Left lung (tissue), 10 donors: ENCODE data around the gene CAMTA1. TPM values are rescaled to one million over a fixed set of nuclear protein-coding genes. Genes with fewer than 3 reads are reported as not detected.
"Not testable (repeated sequence)": the region's sequence is repeated elsewhere in the genome, so short reads cannot be mapped to it uniquely, and the experiment has no call there.

ENCODE experiments used
- ATAC-seq: fragments of 200-7000 bp; cut with Tn5 transposase; one replicate; pipeline ENCODE4 v1.9.1; 2020; ENCODE audit warnings: moderate library complexity
- DNase-seq, 4 donors: peaks; one replicate each; pipeline ENCODE4 v3.0.0-alpha.2; 2013 to 2020
- H3K27ac ChIP-seq, 2 donors: fragments of 200-600 bp; sonication (generic) in 1 of 2; one replicate each; pipeline versions ENCODE4 v1.5.0 to v1.8.0; 2020 to 2021
- H3K27me3 ChIP-seq, 2 donors: fragments of 200-600 bp; sonication (generic) in 1 of 2; one replicate each; pipeline versions ENCODE4 v1.5.0 to v1.8.0; 2020 to 2021
- H3K36me3 ChIP-seq, 2 donors: fragments of 200-600 bp; sonication (generic) in 1 of 2; one replicate each; pipeline versions ENCODE4 v1.5.0 to v1.8.0; 2020 to 2021
- H3K4me1 ChIP-seq, 2 donors: fragments of 200-600 bp; one replicate each; pipeline ENCODE4 v1.8.0; 2021
- H3K4me3 ChIP-seq, 2 donors: fragments of 200-600 bp; sonication (generic) in 1 of 2; one replicate each; pipeline versions ENCODE4 v1.5.0 to v1.8.0; 2020 to 2021; ENCODE audit warnings: mild to moderate bottlenecking in 1 of 2
- H3K9me3 ChIP-seq, 2 donors: fragments of 200-600 bp; sonication (generic) in 1 of 2; one replicate each; pipeline versions ENCODE4 v1.5.0 to v1.8.0; 2020 to 2021
- CTCF ChIP-seq, 2 donors: fragments of 200-600 bp; sonication (generic) in 1 of 2; IDR thresholded peaks; one replicate each; pipeline versions ENCODE4 v1.5.0 to v1.8.0; 2021; ENCODE audit warnings: antibody characterized with exemption in 2 of 2
- intact Hi-C, 2 donors: fragments of 100-400 bp; cut with DNase I; formaldehyde crosslinking; loops; one replicate each; pipeline versions ENCODE4 v1.11.2 to v1.14.2; 2022
- polyA plus RNA-seq, 6 donors: library from polyadenylated mRNA; unstranded; fragments of 120-200 nt; gene quantifications; one replicate each; pipeline ENCODE4 v1.2.1, GENCODE V29; 2013; ENCODE audit not compliant: insufficient read length in 6 of 6
- total RNA-seq, 2 donors: library from RNA; stranded (reverse); fragmentation: NEBNext Ultra II Directional; extraction: Animal tissue kit (Norgen Biotek cat#: 25700); gene quantifications; one replicate each; pipeline ENCODE4 v1.2.1, GENCODE V29; 2021
- donor health status: DM: no; HTN: yes; CAD: no.
- donor health status: DM: no; HTN: no; CAD: no.

The CAMTA1 gene
- total and polyA plus RNA-seq, 8 donors: 42.7 to 69.1 (median 49.4) TPM

GRCh38 chr1:7704214-7705047 is 919.2 kb downstream of the CAMTA1 start:
- no peak for TF ChIP-seq CTCF (IDR thresholded peaks at IDR 0.05)
- Histone ChIP-seq H3K4me1 (peaks cover 0 to 18% of the 10 kb centered on the region in 2 donors), H3K36me3 (no peaks in the 10 kb centered on the region), H3K27ac (no peak overlapping the region), H3K9me3 (no peaks in the 10 kb centered on the region), H3K4me3 (peak overlapping the region; percentile 28 to 48), H3K27me3 (peaks cover 0 to 70% of the 10 kb centered on the region in 2 donors)
- ATAC-seq (peak; percentile 99), DNase-seq (peak; percentile 88 to 96 (median 94))
- intact Hi-C loops: no loop called here

- Histone ChIP-seq H3K9me3 (no peaks in the 10 kb centered on the region), H3K27ac (peak overlapping the region; percentile 13 to 41), H3K27me3 (peaks cover 0 to 70% of the 10 kb centered on the region in 2 donors), H3K4me3 (peak overlapping the region; percentile 28 to 48), H3K4me1 (peaks cover 0 to 18% of the 10 kb centered on the region in 2 donors), H3K36me3 (no peaks in the 10 kb centered on the region)
- TF ChIP-seq CTCF (IDR thresholded peaks at IDR 0.05): no peak
- intact Hi-C loops: no loop called here
- peak in 2 of 4 donors; percentile 36 to 82 for DNase-seq
- peak; percentile 9 for ATAC-seq
These were observed 920.0 kb downstream of the CAMTA1 start for GRCh38 chr1:7705048-7705907.

- ATAC-seq: no peak
- TF ChIP-seq CTCF (IDR thresholded peaks at IDR 0.05): no peak
- peaks cover 0 to 18% of the 10 kb centered on the region in 2 donors for H3K4me1 ChIP-seq
- H3K9me3 ChIP-seq: no peaks in the 10 kb centered on the region
- H3K27ac ChIP-seq: peak overlapping the region; percentile 13 to 41
- peaks cover 0 to 67% of the 10 kb centered on the region in 2 donors for H3K27me3 ChIP-seq
- H3K4me3 ChIP-seq: peak overlapping the region; percentile 28 to 48
- DNase-seq: no peak
- intact Hi-C loops: no loop called here
- no peaks in the 10 kb centered on the region for H3K36me3 ChIP-seq
These were observed 920.6 kb downstream of the CAMTA1 start for GRCh38 chr1:7705908-7706216.

- no peak for TF ChIP-seq CTCF (IDR thresholded peaks at IDR 0.05)
- no peak overlapping the region for H3K27ac ChIP-seq
- DNase-seq (no peak), ATAC-seq (no peak)
- intact Hi-C loops: no loop called here
- peaks cover 0 to 50% of the 10 kb centered on the region in 2 donors for H3K27me3 ChIP-seq
- no peaks in the 10 kb centered on the region for H3K9me3 ChIP-seq
- H3K4me1 ChIP-seq: peaks cover 0 to 18% of the 10 kb centered on the region in 2 donors
- H3K36me3 ChIP-seq: no peaks in the 10 kb centered on the region
- H3K4me3 ChIP-seq: no peak overlapping the region
These were observed 922.3 kb downstream of the CAMTA1 start for GRCh38 chr1:7707527-7707926.

GRCh38 chr1:7708065-7708464 is 922.8 kb downstream of the CAMTA1 start:
- H3K27me3 ChIP-seq: peaks cover 0 to 45% of the 10 kb centered on the region in 2 donors
- DNase-seq, H3K36me3 ChIP-seq, H3K9me3 ChIP-seq, H3K27ac ChIP-seq, H3K4me3 ChIP-seq, ATAC-seq, intact Hi-C loops: not testable (repeated sequence)
- peaks cover 0 to 18% of the 10 kb centered on the region in 2 donors for H3K4me1 ChIP-seq
